Thoracic aorta (tissue), 2 donors: Measurements from ENCODE around the gene ANTXR2. TPM values are rescaled to one million over a fixed set of nuclear protein-coding genes. Genes with fewer than 3 reads are reported as not detected.

Source experiments
- ATAC-seq: fragments of 150-250 bp; one replicate; pipeline ENCODE4 v1.8.0; 2017; ENCODE audit warnings: low read depth; ENCODE audit not compliant: insufficient number of reproducible peaks, low FRiP score
- DNase-seq: peaks from one replicate; pipeline ENCODE4 v3.0.0-alpha.2; 2020; ENCODE audit warnings: low spot score
- H3K27ac ChIP-seq, 2 donors: fragments of 200-600 bp; sonication (generic); 1 replicate in 1 of 2; 2 replicates in 1 of 2; pipeline ENCODE4 v1.5.1; 2016; ENCODE audit warnings: mild to moderate bottlenecking in 2 of 2, moderate library complexity in 2 of 2
- H3K27me3 ChIP-seq: fragments of 200-600 bp; sonication (generic); replicated peaks from 2 replicates; pipeline ENCODE4 v1.6.0; 2016; ENCODE audit warnings: mild to moderate bottlenecking; ENCODE audit not compliant: insufficient read depth
- H3K36me3 ChIP-seq: fragments of 200-600 bp; sonication (generic); one replicate; pipeline ENCODE4 v1.5.1; 2016
- H3K4me1 ChIP-seq, 2 donors: fragments of 200-600 bp; sonication (generic); 1 replicate in 1 of 2; 2 replicates in 1 of 2; pipeline versions ENCODE4 v1.5.1 to v1.6.0; 2016; ENCODE audit warnings: low read depth in 2 of 2, mild to moderate bottlenecking in 1 of 2; ENCODE audit not compliant: control insufficient read depth in 1 of 2
- H3K4me3 ChIP-seq: fragments of 200-600 bp; sonication (generic); 2 replicates; pipeline ENCODE4 v1.5.1; 2016; ENCODE audit warnings: mild to moderate bottlenecking
- H3K9me3 ChIP-seq: fragments of 200-600 bp; sonication (generic); 2 replicates; pipeline ENCODE4 v1.5.1; 2016
- total RNA-seq, 2 donors: library from RNA; depleted of rRNA; stranded (reverse); fragments of >200 nt; gene quantifications; one replicate each; pipeline versions ENCODE4 v1.1.0 to v1.2.3, GENCODE V29; 2016
- TF ChIP-seq, protein P1 (sequence below): fragments of 200-600 bp; sonication (generic); IDR thresholded peaks from one replicate; pipeline ENCODE4 v1.5.1; 2019; ENCODE audit warnings: antibody characterized with exemption

Gene ANTXR2
- total RNA-seq, 2 donors from 2014 or later: 48.3 to 63.8 TPM

DNA sequence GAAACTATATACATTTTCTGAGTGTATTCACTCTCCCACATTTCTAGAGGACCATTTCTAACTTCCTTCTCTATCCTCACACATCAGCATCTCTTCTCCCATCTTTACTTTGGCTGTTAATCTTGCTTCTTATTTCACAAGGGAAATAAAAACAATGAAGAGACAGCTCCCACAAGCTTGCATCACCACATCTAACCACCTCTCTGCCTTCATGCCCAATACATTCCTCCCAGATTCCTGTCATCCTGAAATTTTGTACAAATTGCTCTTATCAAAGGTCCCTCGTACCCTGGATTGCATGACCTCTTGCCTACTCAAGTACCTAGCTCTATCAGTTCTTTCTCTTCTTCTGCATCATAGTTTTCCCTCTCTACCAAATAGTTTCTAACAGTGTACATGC, 215.2 kb downstream of the ANTXR2 start:
- no peak for ATAC-seq
- TF ChIP-seq, protein P1, sequence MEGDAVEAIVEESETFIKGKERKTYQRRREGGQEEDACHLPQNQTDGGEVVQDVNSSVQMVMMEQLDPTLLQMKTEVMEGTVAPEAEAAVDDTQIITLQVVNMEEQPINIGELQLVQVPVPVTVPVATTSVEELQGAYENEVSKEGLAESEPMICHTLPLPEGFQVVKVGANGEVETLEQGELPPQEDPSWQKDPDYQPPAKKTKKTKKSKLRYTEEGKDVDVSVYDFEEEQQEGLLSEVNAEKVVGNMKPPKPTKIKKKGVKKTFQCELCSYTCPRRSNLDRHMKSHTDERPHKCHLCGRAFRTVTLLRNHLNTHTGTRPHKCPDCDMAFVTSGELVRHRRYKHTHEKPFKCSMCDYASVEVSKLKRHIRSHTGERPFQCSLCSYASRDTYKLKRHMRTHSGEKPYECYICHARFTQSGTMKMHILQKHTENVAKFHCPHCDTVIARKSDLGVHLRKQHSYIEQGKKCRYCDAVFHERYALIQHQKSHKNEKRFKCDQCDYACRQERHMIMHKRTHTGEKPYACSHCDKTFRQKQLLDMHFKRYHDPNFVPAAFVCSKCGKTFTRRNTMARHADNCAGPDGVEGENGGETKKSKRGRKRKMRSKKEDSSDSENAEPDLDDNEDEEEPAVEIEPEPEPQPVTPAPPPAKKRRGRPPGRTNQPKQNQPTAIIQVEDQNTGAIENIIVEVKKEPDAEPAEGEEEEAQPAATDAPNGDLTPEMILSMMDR: no peak
- no peaks in the 10 kb centered on the region for H3K4me1 ChIP-seq
- DNase-seq: no peak
- H3K36me3 ChIP-seq: no peaks in the 10 kb centered on the region
- H3K9me3 ChIP-seq: no peaks in the 10 kb centered on the region
- no peak overlapping the region for H3K4me3 ChIP-seq
- no peaks in the 10 kb centered on the region for H3K27me3 ChIP-seq
- no peak overlapping the region for H3K27ac ChIP-seq

DNA sequence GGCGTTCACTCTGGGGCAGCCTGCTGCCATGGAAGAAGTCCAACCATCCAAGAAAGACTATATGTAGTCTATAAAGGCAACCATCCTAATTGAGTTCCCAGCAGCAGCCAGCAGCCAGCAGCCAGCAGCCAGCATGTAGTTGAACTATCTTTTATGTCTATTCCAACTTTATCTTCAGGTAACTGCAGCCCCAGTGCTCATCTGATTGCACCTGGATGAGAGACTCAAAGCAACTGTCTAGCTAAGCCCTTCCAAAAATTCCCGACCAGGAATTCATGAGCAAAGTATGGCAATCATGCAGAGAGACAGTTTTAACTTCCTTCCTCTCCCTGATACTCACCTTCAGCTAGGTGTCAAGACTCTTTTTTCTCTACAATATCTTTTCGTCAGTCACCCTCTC, 216.8 kb downstream of the ANTXR2 start:
- H3K36me3 ChIP-seq: no peaks in the 10 kb centered on the region
- no peak overlapping the region for H3K27ac ChIP-seq
- no peaks in the 10 kb centered on the region for H3K4me1 ChIP-seq
- TF ChIP-seq, protein P1: no peak
- H3K9me3 ChIP-seq: no peaks in the 10 kb centered on the region
- no peak for ATAC-seq
- H3K27me3 ChIP-seq: no peaks in the 10 kb centered on the region
- DNase-seq: no peak
- H3K4me3 ChIP-seq: no peak overlapping the region

DNA sequence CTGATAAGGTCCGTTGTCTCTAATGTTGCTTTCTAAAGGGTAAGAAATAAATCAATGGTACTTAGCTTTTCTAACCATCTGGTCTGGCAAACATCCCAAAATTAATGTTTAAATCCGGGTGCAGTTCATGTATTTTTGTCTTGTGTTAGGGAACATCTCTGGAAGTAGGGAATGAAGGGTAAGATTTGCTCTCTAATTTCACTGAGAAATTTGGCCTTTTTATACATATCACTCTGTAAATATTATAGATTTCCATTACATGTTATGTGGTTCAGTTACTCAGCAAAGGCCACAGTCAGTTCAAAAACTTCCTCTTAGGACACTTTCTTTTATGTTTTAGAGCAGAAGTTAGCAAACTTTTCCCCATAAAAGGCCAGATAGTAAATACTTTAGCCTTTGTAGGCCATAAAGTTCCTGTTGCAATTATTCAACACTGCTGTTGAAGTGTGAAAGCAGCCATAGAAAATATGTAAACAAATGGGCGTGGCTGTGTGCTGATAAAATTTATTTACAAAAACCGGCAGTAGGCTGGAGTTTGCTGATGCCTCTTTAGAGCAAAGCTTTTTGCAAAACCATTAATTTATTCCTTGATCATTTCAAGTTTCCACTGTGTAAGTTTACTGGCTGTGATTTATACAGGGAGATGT, 218.1 kb downstream of the ANTXR2 start:
- TF ChIP-seq, protein P1: no peak
- Histone ChIP-seq H3K27ac (no peak overlapping the region), H3K4me1 (no peaks in the 10 kb centered on the region), H3K9me3 (no peaks in the 10 kb centered on the region), H3K36me3 (no peaks in the 10 kb centered on the region), H3K27me3 (no peaks in the 10 kb centered on the region), H3K4me3 (no peak overlapping the region)
- DNase-seq: no peak
- no peak for ATAC-seq

DNA sequence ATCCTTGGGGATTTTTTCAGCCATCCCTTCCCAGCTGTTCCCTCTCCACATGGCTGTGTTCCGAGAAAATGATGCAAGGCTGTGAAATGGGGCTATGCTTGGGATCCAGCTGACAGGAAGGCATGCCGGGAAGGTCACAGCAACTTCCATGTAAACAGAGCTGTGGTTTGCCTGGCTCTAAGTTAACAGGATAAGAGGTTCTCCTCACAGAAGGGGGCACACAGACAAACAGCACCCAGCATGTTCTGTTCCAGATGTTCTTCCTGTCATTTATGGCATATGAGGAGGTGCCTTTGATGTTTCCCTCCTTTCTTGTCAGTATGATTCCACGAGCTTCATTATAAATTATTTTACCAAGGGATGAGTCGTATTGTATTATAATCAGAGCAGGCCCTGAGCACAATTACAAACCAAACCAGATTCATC, 220.7 kb downstream of the ANTXR2 start:
- Histone ChIP-seq H3K36me3 (no peaks in the 10 kb centered on the region), H3K4me1 (no peaks in the 10 kb centered on the region), H3K4me3 (no peak overlapping the region), H3K27ac (no peak overlapping the region), H3K27me3 (no peaks in the 10 kb centered on the region), H3K9me3 (no peaks in the 10 kb centered on the region)
- DNase-seq: no peak
- ATAC-seq: no peak
- TF ChIP-seq, protein P1: no peak

DNA sequence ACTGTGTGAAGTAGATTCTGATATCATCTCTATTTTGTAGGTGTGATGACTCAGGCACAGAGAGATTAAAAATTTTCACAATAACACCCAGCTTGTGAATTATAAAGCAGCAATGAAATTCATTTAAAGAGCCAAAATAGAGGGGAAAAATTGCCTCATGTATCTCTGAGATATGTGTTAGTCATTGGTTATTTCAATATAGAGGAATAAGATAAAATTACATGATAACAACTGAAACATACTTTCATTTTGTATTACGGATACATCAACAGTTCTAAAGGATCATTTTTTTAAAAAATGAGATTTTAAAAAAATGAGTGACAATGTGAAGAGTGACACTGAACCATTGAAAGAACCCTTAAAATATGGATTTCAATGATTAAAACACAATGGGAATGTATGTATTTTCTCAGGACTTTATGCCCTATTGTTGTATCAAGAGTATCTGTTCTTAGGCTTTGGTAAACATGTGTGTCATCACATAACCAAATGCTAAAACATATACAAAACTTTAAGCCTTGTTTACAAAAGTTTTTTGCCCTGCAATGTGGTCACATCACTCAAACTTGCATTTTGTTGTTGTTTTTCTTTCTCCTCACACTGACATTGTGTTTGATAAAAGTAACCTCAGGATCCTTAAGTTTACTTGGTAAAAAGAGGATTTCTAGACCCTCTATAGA, 221.3 kb downstream of the ANTXR2 start:
- Histone ChIP-seq H3K9me3 (no peaks in the 10 kb centered on the region), H3K4me3 (no peak overlapping the region), H3K36me3 (no peaks in the 10 kb centered on the region), H3K4me1 (no peaks in the 10 kb centered on the region), H3K27me3 (no peaks in the 10 kb centered on the region), H3K27ac (no peak overlapping the region)
- DNase-seq (no peak), ATAC-seq (no peak)
- TF ChIP-seq, protein P1: no peak

Other genes starting within 250 kb of the ANTXR2 start
- gene PRDM8, start 124.3 kb upstream of the ANTXR2 start, total RNA-seq: 1 to 10 TPM; 2.7 to 3.7 TPM
- not detected for gene FGF5, start 193.4 kb upstream of the ANTXR2 start, total RNA-seq